22Rv1 (cell line): ENCODE data around the gene RASL12.

ENCODE experiments used
- H3K27ac ChIP-seq: fragments of 450-650 bp; 2 replicates; pipeline ENCODE4 v1.5.1; 2017
- CTCF ChIP-seq: fragments of 450-650 bp; IDR thresholded peaks from 2 replicates; pipeline ENCODE4 v1.5.1; 2017; ENCODE audit warnings: mild to moderate bottlenecking
- ZFX ChIP-seq: fragments of 450-650 bp; IDR thresholded peaks from 2 replicates; pipeline ENCODE4 v1.6.1; 2017; ENCODE audit warnings: antibody characterized with exemption, borderline replicate concordance

RASL12 gene

GRCh38 chr15:65067645-65068402, at the start of gene RASL12:
TSS of gene RASL12 (minus strand) at chr15:65067991. CDS start at chr15:65067835, 156 bp downstream.
- TF ChIP-seq CTCF: no peak
- no peak for TF ChIP-seq ZFX
- no peak within 1 kb of the TSS for H3K27ac ChIP-seq

GRCh38 chr15:65115542-65115941, 47.8 kb upstream of the RASL12 start:
- no peak for TF ChIP-seq CTCF
- TF ChIP-seq ZFX: no peak
- no peak overlapping the region for H3K27ac ChIP-seq

GRCh38 chr15:65115086-65115485, 47.3 kb upstream of the RASL12 start, which contains the start of gene UBAP1L:
TSS of gene UBAP1L (minus strand) at chr15:65115200. CDS start at chr15:65106215, 8,985 bp downstream.
- no peak for TF ChIP-seq CTCF
- TF ChIP-seq ZFX: no peak
- H3K27ac ChIP-seq: no peak within 1 kb of the TSS

- TF ChIP-seq ZFX (no peak), CTCF (no peak)
- no peak overlapping the region for H3K27ac ChIP-seq
Measured at GRCh38 chr15:65110676-65111292, 43.0 kb upstream of the RASL12 start.

- no peak for TF ChIP-seq ZFX
- no peak for TF ChIP-seq CTCF
- H3K27ac ChIP-seq: no peak overlapping the region
Measured at GRCh38 chr15:65106011-65106590, 38.3 kb upstream of the RASL12 start.

GRCh38 chr15:65105038-65105437, 37.2 kb upstream of the RASL12 start:
- no peak for TF ChIP-seq CTCF
- no peak for TF ChIP-seq ZFX
- H3K27ac ChIP-seq: no peak overlapping the region

- H3K27ac ChIP-seq: no peak overlapping the region
- TF ChIP-seq CTCF (no peak), ZFX (no peak)
Measured at GRCh38 chr15:65102912-65103311, 35.1 kb upstream of the RASL12 start.
